GM19043 (cell line): ENCODE measurements around the gene FBLN7.

Experiments used
- ATAC-seq: cut with Tn5 transposase; IDR thresholded peaks from one replicate; pipeline ENCODE4 v1.9.1; 2021; ENCODE audit warnings: low read depth; ENCODE audit not compliant: unreplicated experiment

Gene FBLN7

DNA sequence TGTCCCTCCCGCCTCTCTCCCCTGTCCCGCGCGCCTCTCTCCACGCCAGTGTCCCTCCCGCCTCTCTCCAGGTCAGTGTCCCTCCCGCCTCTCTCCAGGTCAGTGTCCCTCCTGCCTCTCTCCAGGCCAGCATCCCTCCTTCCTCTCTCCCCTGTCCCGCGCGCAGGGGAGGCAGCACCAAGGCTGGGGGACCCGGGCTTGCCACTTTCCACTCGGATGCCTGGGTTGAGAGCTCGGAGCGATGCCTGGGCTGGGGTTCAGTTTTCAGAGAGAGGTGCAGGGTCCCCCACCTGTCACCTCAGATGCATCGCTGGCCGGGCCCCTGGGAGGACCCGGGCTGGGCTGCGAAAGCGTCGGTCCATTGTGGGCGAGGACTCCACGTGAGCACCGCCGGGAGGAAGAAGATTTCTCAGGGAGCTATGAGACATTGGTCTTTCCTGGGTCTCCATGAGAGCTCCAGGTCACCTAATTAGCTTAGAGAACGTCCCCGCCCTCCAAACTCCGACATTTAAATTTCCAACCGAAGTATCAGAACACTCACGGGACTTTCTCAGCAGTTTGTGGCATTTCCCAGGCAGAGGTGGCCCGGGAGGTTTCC lies 2.1 kb downstream of the FBLN7 start:
- ATAC-seq: no peak

DNA sequence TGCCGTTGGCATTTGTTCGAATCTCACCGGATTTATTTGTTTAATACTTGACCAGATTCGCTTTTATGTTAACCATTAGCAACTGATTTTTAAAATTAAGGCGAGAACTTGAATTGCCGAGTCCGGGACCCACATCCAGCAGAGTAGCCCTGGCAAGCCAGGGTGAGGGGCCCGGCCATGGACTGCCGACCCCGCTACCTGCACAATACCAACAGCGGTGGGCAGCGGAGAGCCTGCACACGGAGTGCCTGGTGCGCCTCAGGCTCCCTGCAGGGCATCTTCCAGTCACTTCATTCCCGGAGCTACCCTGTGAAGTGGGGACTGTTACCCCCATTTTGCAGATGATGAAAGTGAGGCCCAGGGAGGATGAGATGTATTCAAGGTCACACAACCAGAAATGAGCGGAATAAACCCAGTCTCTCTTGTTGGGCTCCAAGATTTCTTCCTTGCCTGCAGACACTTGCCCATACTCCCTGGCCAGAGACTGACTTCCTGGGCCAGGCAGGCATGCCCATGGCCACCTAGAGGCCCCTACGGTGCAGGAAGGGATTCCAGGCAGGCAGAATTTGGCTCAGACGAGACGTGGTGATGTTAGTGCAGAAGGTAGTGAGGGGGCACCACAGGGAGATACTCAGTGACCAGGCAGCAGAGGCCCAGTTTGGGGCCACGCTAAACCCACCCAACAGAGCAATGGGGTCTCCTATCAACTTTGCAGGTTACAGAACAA lies 2.9 kb downstream of the FBLN7 start:
- no peak for ATAC-seq

DNA sequence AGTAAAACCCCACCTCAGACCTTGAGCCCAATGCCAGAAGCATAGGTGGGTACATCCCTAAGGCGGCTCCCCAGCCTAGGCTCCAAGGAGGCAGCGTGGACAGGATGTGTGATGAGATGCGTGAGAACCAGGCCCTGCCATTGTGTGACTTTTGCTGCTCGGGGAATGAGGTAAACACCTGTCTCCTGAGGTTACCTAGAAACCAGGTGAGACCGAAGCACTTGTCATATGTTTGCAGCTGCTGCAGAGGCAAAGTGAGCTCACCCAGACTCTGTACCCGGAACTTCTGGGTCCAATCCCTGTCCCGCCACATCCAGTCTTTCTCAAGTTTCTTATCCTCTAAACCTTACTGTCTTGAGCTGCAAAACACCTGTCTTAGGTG lies 3.4 kb downstream of the FBLN7 start:
- ATAC-seq: no peak

DNA sequence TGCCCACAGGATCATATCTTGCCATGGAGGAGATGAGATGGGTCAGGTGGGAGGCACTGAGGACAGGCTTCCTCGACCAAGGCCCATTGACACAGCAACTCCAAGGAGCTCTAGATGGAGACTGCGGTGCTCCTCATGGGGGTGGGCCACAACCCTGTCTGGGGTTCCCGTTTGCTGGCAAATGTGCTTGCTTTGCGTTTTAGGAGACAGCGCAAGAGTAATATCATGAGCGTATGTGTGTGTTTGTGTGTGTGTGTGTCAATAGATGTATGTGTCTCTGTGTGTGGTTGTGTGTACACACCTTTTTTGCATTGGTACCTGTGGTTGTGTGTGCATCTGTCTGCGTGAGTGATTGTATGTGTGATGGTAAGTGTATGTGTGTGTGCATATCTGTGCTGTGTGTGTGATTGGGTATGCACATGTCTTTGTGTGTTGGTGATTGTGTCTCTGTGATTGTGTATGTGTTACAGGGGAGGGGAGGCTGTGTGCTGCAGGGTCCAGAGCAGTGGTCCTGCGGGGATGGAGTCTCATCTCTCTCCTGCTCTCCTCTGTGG lies 4.4 kb downstream of the FBLN7 start:
- no peak for ATAC-seq

DNA sequence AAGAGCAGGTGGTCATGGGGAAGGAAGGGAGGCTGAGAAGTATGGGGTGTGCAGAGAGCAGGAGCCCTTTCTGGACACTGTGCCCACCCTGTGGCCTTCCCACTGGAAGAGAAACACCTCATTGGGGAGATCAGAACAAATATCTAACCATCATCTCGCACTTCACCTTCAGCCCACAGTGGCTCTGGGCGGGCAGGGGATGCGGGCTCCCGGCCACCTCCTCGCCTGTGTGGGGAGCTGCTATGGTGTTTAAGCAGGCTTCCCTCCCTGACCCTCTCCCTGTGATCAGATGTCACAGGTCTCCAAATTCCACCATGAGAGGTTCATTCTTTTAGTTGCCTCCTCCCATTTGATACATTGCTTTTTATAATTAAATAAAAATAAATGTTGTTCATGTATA lies 5.0 kb downstream of the FBLN7 start:
- no peak for ATAC-seq

DNA sequence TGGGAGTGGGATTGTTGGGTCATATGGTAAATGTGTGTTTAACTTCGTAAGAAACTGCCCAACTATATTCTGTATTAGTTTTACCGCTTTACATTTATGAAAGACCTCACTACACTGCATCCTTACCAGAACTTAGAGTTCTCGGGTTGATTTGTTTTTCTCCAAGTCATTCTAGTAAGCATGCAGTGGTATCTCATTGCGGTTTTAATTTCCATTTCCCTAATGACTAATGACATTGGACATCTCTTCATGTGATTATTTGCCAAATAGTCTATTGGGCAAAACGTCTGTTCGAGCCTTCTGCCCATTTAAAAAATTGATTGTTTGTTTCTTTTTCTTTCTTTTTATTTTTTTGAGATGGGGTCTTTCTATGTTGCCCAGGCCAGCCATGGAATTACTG lies 6.8 kb downstream of the FBLN7 start:
- no peak for ATAC-seq

DNA sequence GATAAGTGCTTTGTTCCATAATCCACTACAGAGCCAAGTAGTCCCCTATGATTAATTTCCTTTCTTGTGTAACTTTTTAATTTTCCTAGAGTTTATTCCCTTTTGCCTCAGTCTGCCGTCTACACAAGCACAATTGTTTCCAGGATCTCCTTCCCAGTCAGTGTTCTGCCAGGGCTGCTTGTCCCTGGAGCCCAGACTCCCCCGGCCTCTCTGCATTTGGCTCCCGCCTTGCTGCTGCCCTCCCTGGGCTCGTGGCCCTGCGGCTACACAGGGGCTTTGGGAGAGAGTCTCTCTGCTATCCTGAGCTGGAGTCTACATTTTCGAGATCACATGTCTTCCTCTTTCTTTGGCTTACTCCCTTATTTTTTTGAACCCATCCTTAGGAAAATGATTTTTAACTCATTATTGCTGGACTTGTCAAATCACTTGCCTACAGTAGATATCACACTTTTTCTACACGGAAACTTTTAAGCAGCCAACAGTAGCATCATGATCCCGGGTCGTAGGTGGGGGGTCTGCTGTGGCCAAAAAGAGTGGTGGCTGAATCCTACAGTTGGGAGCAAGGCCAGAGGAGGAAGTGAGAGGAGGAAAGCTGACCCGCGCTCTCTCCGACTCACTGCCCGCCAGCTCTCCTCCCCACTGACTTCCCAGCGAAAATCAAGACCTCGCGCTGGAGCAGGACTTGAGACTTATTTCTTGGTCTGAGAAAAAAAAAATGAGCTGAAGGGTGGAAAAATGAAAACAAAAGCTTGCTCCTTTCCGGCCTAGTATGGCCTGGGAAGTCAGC lies 9.4 kb downstream of the FBLN7 start:
- no peak for ATAC-seq

DNA sequence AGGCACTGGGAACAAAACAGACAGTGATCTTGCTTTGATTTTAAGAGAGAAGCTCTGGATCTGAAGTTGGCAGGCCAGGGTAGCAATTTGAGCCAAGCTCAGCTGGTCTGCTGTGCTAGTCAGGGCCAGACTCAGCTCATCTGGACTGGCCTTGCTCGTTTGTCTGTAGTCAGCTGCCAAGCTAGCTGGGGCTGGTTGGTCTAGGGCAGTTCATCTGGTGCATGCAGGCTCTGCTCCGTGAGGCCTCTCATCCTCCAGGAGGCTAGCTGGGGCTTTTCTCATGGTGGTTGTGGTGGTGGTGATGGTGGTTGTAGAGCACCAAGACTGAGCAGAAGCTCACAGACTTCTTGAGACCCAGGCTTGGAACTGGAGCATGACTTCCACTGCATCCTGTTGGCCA lies 10.3 kb downstream of the FBLN7 start:
- ATAC-seq: no peak

DNA sequence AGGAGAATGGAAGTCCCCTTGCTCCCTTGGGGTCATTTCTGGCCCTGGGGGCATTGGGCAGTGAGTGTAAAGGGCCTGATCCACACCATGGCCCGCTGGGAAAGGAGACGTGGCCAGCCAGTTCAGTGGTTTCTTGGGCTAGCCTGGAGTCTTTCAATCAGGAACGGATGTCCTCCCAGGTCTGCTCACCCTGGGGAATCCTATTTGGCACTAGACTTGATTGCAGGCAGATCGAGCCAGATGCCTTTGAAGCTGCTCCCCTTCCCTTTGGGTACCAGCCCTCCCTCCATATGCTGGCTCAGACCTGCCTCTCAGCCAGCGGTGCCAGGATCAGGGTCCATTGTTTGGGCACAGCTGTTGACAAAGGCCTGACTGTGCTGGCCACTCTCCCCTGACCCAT lies 11.0 kb downstream of the FBLN7 start:
- ATAC-seq: no peak

DNA sequence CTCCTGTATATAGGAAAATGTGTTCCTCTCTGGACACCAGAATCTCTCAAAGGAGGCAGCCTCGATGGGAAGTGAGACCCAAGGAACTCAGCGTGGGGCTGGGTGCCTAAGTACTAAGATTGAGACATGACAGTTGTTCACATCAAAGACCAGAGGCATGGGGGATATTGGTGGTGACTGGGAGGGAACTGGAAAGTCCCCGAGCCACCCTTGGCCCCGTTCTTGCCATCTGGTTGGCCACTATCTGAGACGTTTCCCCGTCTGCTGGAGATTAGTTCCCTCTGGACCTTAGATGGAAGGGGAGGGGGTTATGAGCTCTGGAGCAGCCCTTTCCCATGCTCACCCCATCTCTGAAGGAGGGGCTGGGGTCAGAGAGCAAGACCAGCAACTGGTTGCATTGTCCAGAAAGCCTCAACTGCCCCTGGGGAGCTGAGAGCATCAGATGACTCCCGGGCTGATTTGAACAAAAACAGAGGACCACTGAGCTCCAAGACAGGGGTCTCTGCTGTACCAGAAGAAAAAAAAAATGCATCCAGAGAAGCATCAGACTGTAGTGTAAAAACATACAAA lies 11.8 kb downstream of the FBLN7 start:
- ATAC-seq: no peak

DNA sequence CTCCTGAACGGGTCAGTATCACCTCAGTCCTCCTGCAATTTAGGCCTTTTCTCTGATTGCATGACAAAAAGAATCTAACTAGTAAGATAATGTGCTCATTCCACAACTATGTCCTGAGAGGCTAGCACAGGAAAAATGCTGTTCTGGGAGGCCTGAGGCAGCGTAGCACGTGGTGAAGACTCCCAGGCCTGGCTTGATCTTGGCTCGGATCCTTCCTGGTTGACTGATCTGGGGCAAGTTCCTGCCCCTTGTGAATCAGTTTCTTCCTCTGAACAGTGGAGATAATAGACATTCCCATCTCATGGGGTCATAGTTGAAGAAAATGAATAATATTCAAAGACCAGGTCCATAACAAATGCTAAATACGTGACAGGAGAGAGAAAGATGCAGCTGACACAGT lies 12.3 kb downstream of the FBLN7 start:
- no peak for ATAC-seq

DNA sequence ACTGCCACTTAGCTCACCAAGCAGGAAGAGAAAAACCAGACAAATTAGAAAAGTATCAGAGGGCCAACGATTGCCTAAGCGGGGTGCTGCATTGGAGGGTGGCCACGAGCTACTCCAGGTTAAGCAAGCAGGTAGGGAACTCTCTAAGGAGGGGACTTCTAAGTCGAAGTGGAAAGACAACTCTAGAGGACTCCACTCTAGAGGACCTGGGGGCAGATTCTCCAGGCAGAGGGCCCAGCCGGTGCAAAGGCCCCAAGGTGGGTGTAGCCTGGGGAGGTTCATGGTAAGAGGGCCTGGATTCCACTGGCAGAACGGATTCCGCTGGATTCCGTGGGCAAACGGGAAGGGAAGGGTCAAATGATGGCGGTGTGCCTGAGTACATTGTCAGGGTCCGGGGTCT lies 12.7 kb downstream of the FBLN7 start:
- no peak for ATAC-seq

DNA sequence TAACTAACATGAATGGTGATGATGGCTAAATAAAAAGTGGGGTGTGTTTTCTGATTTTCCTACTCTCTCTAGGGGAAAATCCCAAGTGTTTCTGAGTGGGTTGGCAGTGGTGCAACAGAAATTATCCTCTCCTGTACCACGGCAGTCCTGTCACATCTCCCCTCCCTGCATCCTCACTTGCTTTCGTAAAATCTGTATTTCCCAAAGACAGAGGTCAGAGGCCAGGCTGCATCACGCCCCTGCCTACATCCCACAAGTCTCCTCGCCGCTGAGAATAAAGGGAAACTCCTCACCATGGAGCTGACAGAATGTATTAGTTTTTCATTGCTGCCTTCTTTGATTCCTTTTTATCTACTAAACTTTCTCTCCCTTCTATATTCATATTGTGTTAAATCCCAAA lies 13.1 kb downstream of the FBLN7 start:
- ATAC-seq: no peak

DNA sequence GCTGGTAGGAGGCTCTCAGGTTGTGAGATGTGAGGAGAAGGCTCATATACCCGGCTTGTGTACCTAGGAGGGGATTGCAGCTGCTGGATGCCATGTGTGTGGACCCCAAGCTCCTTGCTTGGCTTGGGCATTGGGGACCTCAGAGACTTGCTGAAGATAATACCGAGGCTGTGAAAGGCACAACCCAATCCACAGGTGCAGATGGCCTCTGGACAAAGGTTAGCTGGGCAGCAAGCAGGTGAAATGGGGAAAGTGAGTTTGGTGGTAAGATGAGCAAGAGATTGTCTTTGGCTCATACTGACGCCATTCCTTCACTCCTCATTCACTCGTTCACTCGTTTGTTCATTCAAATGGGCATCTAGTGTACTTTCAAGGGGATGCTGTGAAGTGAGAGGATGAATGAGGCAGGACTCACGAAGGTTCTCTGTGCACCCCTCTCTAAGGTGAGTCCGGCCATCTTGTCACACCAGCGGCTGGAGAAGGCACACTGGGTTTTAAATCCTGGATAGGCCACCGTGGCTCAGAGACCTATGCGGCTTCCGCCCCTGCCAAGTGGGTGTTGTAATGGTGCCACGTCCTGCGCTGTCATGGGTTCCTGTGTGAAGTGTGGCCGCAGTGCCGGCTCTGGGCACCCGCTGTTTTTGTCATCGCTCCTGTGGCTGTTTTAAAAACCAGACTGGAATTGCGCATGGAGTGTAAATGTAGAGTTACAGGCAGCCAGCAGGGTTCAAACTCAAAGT lies 13.7 kb downstream of the FBLN7 start:
- no peak for ATAC-seq

DNA sequence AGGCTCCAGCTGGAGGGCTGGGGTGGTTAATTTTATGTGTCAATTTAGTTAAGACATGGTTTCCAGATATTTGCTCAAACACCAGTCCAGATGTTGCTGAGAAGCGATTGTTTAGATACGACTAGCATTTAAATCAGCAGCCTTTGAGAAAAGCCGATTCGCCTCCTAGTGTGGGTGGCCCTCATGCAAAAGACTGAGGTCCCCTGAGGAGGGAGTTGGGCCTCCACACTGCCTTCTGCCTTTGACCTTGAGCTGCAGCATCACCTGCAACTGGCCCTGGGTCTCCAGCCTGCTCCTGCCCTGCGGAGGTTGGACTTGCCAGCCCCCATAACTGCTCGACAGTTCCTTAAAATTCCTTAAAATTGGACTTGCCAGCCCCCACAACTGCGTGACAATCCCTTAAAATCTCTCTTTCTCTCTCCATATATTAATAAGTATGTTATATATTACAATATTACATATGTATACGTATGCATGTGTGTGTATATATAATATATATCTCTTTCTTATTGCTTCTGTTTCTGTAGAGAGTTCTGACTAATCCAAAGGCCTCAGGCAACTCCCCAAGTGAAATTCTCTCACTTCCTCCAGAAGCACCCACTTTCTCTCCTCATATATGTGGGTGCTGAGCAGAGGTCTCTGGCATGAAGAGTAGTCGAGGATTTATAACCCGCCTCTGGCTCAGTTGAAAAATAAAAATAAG lies 14.4 kb downstream of the FBLN7 start:
- no peak for ATAC-seq

DNA sequence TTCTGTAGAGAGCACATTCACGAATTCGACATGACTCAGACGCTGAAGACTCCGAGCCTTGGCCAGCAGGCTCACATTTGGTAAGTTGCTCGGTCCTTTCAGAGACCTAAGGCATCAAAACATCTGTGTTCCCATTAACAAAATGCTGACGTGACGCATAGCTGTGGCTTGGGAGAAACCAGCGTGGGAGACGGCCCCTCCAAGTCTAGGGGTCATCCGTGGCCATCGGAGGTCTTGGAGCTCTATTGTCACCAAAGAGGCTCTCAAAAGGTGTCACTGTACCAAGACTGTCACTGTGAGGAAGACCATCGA lies 14.9 kb downstream of the FBLN7 start:
- no peak for ATAC-seq

DNA sequence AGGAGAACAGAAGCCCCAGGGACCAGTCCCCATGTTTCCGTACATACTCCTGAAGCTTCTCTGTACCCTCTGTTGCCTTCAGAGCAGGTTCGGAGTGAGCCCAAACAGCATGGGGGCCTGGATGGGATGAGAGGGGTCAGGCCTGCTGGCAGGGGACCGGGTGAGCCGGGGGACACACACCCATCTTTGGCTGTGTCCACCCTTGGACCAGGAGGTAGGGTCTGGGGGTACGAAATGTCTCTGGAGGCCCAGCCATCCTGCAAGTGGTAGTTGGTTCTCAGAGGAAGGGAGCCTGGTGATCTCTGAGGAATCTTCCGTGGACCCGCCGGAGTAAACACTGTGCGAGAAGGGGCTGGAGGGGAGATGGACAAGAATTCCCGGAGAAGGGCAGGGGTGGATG lies 15.3 kb downstream of the FBLN7 start:
- no peak for ATAC-seq

DNA sequence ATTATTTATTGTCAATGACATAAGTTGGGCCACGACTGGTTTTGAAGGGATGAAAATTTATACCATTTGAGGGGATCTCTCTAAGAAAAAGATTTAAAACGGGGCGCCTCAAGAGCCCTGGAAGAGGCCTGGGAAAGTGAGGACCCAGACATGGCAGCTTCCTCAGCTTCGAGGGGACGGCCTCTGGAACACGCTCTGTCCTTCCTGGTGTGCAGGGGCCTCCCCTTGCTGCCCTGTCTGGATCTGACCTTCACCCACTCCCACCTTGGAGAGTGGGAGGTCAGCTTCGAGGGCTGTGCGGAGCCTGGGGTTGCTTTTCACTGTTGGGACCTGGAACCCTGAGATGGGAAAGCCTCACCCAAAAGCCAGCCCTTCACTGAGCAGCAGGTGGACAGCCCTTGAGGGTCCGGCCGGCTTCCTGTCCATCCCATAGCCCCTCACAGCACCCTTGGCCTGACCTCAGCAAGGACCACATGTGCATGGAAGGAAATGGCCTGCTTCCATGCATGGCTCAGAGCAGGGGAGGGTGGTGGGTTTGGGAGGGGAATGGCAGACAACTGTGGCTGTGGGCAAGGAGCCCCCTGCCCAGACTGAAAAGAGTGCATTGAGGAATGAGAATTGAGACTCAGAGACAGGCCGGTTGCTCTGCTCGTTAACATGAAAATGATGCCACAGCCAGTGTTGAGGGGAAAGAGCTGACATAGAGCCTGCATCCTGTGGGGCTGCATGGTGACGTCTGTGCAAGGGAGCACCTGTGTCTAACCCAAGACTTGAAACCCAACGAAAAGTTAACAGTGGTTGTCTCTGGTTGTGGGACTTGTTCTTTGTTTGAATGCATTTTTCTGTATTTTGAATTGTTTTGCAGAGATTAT lies 16.3 kb downstream of the FBLN7 start:
- no peak for ATAC-seq
